SK-N-MC (cell line): ENCODE data around the gene ANTXRL.
"Not testable (repeated sequence)": the region's sequence is repeated elsewhere in the genome, so short reads cannot be mapped to it uniquely, and the experiment has no call there.

ENCODE experiments used
- EZH2 ChIP-seq: fragments of 200-600 bp; sonication (generic); IDR thresholded peaks from one replicate; pipeline ENCODE4 v1.6.1; 2017; ENCODE audit warnings: antibody characterized with exemption
- POLR2AphosphoS5 ChIP-seq: IDR thresholded peaks from 2 replicates; pipeline ENCODE4 v1.6.1; 2012; ENCODE audit warnings: mild to moderate bottlenecking, low read depth, low read length, borderline replicate concordance

DNA sequence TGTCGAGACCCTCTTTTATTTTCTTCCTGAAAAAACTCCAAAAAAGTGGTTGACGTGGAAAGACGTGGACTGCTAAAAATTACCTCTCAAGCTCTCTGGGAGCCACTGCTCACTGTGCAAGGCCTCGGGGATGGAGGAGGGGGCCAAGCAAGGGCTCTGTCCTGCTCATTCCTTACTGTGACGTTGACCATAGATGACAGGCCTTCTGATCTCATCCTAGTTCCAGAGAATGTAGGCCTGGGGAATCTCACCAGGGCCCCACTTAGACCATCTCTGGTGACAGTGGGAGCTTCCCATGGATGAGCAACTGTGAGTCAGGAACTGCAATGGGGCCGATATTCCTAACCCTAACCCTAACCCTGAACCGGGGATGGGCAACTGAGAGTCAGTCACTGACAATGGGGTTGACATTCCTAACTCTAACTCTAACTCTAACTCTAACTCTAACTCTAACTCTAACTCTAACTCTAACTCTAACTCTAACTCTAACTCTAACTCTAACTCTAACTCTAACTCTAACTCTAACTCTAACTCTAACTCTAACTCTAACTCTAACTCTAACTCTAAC, 15.8 kb upstream of the ANTXRL start:
- TF ChIP-seq POLR2AphosphoS5, EZH2: not testable (repeated sequence)
